Parathyroid adenoma (tissue), 2 donors: ENCODE results near the gene CAMK1D.
"Not testable (repeated sequence)": the region's sequence is repeated elsewhere in the genome, so short reads cannot be mapped to it uniquely, and the experiment has no call there.

Source experiments
- H2AFZ ChIP-seq: fragments of 300-600 bp; sonication (generic); one replicate; pipeline ENCODE4 v1.7.0; 2017; ENCODE audit warnings: antibody characterized with exemption, mild to moderate bottlenecking
- H3K27ac ChIP-seq: fragments of 300-600 bp; sonication (generic); one replicate; pipeline ENCODE4 v1.7.0; 2017
- H3K27me3 ChIP-seq: fragments of 300-600 bp; sonication (generic); one replicate; pipeline ENCODE4 v1.7.0; 2017; ENCODE audit warnings: low read length; ENCODE audit not compliant: control insufficient read depth, insufficient read depth
- H3K36me3 ChIP-seq: fragments of 300-600 bp; sonication (generic); one replicate; pipeline ENCODE4 v1.7.0; 2017; ENCODE audit warnings: low read length; ENCODE audit not compliant: control insufficient read depth, insufficient read depth
- H3K4me1 ChIP-seq: fragments of 300-600 bp; sonication (generic); one replicate; pipeline ENCODE4 v1.7.0; 2017; ENCODE audit warnings: control low read depth
- H3K4me2 ChIP-seq: fragments of 300-600 bp; sonication (generic); one replicate; pipeline ENCODE4 v1.7.0; 2017; ENCODE audit warnings: low read length
- H3K4me3 ChIP-seq: fragments of 300-600 bp; sonication (generic); one replicate; pipeline ENCODE4 v1.7.0; 2017; ENCODE audit warnings: low read depth, low read length
- H3K79me2 ChIP-seq: fragments of 300-600 bp; sonication (generic); one replicate; pipeline ENCODE4 v1.7.0; 2017; ENCODE audit warnings: control low read depth
- H3K9ac ChIP-seq: fragments of 300-600 bp; sonication (generic); one replicate; pipeline ENCODE4 v1.7.0; 2017; ENCODE audit warnings: mild to moderate bottlenecking
- H3K9me3 ChIP-seq: fragments of 300-600 bp; sonication (generic); one replicate; pipeline ENCODE4 v1.7.0; 2017; ENCODE audit warnings: low read length; ENCODE audit not compliant: control insufficient read depth
- CTCF ChIP-seq: fragments of 300-600 bp; sonication (generic); IDR thresholded peaks from one replicate; pipeline ENCODE4 v1.7.0; 2017; ENCODE audit warnings: antibody characterized with exemption, mild to moderate bottlenecking
- donor health status: primary hyperparathyroidism.

CAMK1D gene

GRCh38 chr10:12543589-12543988 is 194.2 kb downstream of the CAMK1D start:
- Histone ChIP-seq H3K27me3 (no peaks in the 10 kb centered on the region), H3K4me3 (no peak overlapping the region), H3K4me1 (no peaks in the 10 kb centered on the region), H3K27ac (no peak overlapping the region), H3K9me3 (no peaks in the 10 kb centered on the region), H3K79me2 (no peaks in the 10 kb centered on the region), H3K4me2 (no peak overlapping the region), H3K9ac (no peak overlapping the region), H2AFZ (no peak overlapping the region), H3K36me3 (no peaks in the 10 kb centered on the region)
- no peak for TF ChIP-seq CTCF

- H3K36me3 ChIP-seq, H3K4me3 ChIP-seq, H2AFZ ChIP-seq, H3K27me3 ChIP-seq, H3K79me2 ChIP-seq, H3K9me3 ChIP-seq, H3K4me2 ChIP-seq, H3K4me1 ChIP-seq, H3K9ac ChIP-seq, H3K27ac ChIP-seq: not testable (repeated sequence)
Observed at GRCh38 chr10:12546160-12546802, 196.9 kb downstream of the CAMK1D start.

GRCh38 chr10:12547301-12547771 is 198.0 kb downstream of the CAMK1D start:
- Histone ChIP-seq H3K36me3 (no peaks in the 10 kb centered on the region), H3K27ac (no peak overlapping the region), H3K9me3 (no peaks in the 10 kb centered on the region), H3K4me2 (no peak overlapping the region), H3K4me1 (no peaks in the 10 kb centered on the region), H3K79me2 (no peaks in the 10 kb centered on the region), H2AFZ (no peak overlapping the region), H3K4me3 (no peak overlapping the region), H3K9ac (no peak overlapping the region), H3K27me3 (no peaks in the 10 kb centered on the region)
- TF ChIP-seq CTCF, result no peak

GRCh38 chr10:12549297-12549696 is 199.9 kb downstream of the CAMK1D start:
- TF ChIP-seq CTCF, result no peak
- Histone ChIP-seq H3K4me2 (no peak overlapping the region), H3K4me3 (no peak overlapping the region)

GRCh38 chr10:12550994-12551393 is 201.6 kb downstream of the CAMK1D start:
- TF ChIP-seq CTCF, result no peak
- H3K9ac ChIP-seq, result no peak overlapping the region
- no peak overlapping the region for H3K4me2 ChIP-seq
- H3K79me2 ChIP-seq, result no peaks in the 10 kb centered on the region
- H3K27me3 ChIP-seq, result no peaks in the 10 kb centered on the region
- no peak overlapping the region for H3K27ac ChIP-seq
- H3K4me1 ChIP-seq, result no peaks in the 10 kb centered on the region
- no peak overlapping the region for H3K4me3 ChIP-seq
- no peaks in the 10 kb centered on the region for H3K9me3 ChIP-seq
- H3K36me3 ChIP-seq, result no peaks in the 10 kb centered on the region
- no peak overlapping the region for H2AFZ ChIP-seq

More at GRCh38 chr10:12549297-12549696, 199.9 kb downstream of the CAMK1D start:
- Histone ChIP-seq H2AFZ (no peak overlapping the region), H3K27me3 (no peaks in the 10 kb centered on the region), H3K9ac (no peak overlapping the region), H3K9me3 (no peaks in the 10 kb centered on the region), H3K4me1 (no peaks in the 10 kb centered on the region), H3K36me3 (no peaks in the 10 kb centered on the region), H3K79me2 (no peaks in the 10 kb centered on the region), H3K27ac (no peak overlapping the region)
